ENCODE results near the gene BCL6B. TPM values are rescaled to one million over a fixed set of nuclear protein-coding genes. Genes with fewer than 3 reads are reported as not detected.

Gene BCL6B
- total RNA-seq, 1 donor from 2014 or later, result not detected

DNA sequence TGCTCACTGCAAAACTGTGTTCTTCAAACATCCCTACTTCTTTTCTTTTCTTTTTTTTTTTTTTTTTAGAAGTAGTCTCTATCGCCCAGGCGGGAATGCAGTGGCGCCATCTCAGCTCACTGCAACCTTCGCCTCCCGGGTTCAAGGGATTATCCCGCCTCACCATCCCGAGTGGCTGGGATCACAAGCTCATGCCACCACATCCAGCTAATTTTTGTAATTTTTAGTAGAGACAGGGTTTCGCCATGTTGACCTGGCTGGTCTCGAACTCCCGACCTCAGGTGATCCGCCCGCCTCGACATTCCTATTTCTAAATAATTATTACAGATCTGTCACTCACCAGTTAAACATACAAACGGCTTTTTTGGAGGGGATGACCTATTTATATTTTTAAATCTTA lies 11.4 kb upstream of the BCL6B start:
- H3K4me3 ChIP-seq (ENCODE audit: low read depth, low read length), result peak overlapping the region; percentile 95
- DNase-seq (ENCODE audit: low read depth), result no peak
- TF ChIP-seq, protein P1, sequence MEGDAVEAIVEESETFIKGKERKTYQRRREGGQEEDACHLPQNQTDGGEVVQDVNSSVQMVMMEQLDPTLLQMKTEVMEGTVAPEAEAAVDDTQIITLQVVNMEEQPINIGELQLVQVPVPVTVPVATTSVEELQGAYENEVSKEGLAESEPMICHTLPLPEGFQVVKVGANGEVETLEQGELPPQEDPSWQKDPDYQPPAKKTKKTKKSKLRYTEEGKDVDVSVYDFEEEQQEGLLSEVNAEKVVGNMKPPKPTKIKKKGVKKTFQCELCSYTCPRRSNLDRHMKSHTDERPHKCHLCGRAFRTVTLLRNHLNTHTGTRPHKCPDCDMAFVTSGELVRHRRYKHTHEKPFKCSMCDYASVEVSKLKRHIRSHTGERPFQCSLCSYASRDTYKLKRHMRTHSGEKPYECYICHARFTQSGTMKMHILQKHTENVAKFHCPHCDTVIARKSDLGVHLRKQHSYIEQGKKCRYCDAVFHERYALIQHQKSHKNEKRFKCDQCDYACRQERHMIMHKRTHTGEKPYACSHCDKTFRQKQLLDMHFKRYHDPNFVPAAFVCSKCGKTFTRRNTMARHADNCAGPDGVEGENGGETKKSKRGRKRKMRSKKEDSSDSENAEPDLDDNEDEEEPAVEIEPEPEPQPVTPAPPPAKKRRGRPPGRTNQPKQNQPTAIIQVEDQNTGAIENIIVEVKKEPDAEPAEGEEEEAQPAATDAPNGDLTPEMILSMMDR (conservative IDR thresholded peaks at IDR 0.05; ENCODE audit: low read depth, low read length), result no peak

GRCh38 chr17:7011942-7012254 lies 11.0 kb upstream of the BCL6B start:
- H3K4me3 ChIP-seq (ENCODE audit: low read depth, low read length), result peak overlapping the region; percentile 95
- DNase-seq (ENCODE audit: low read depth), result no peak
- TF ChIP-seq, protein P1 (conservative IDR thresholded peaks at IDR 0.05; ENCODE audit: low read depth, low read length), result no peak

DNA sequence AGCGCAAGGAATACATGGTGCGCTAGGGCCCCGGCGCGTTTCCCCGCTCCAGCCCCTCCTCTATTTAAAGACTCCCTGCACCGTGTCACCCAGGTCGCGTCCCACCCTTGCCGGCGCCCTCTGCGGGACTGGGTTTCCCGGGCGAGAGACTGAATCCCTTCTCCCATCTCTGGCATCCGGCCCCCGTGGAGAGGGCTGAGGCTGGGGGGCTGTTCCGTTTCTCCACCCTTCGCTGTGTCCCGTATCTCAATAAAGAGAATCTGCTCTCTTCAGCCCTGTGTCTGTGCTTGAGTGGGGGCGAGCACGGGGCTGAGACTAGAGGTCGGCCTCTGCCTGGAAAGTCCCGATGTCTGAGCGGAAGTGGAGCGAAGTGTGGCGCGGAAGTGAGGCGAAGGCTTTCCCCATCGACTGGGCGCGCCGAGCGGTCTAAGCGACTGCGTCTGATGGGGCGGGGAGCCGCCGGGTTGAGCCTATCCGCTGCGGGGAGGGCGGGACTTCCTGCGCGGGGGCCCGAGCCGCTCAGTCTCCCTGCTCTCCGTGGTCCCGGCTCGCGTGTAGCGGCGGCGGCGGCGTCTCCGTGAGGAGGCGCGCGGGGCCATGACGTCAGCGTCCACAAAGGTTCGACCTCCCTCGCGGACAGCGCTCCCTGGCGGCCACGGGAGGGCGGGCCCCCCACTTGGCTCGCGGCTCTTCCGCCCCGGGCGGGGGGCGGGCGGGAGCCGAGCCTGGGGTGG lies 8.4 kb upstream of the BCL6B start:
- peak overlapping the region; percentile 95 for H3K4me3 ChIP-seq (ENCODE audit: low read depth, low read length)
- no peak for DNase-seq (ENCODE audit: low read depth)
- TF ChIP-seq, protein P1 (conservative IDR thresholded peaks at IDR 0.05; ENCODE audit: low read depth, low read length), result peak; percentile 48

- no peak for DNase-seq (ENCODE audit: low read depth)
- peak overlapping the region; percentile 95 for H3K4me3 ChIP-seq (ENCODE audit: low read depth, low read length)
- TF ChIP-seq, protein P1 (conservative IDR thresholded peaks at IDR 0.05; ENCODE audit: low read depth, low read length), result no peak
These were observed 7.6 kb upstream of the BCL6B start for GRCh38 chr17:7014995-7015958.

GRCh38 chr17:7016418-7016817 lies 6.4 kb upstream of the BCL6B start:
- no peak for DNase-seq (ENCODE audit: low read depth)
- H3K4me3 ChIP-seq (ENCODE audit: low read depth, low read length), result no peak overlapping the region
- TF ChIP-seq, protein P1 (conservative IDR thresholded peaks at IDR 0.05; ENCODE audit: low read depth, low read length), result no peak

- TF ChIP-seq, protein P1 (conservative IDR thresholded peaks at IDR 0.05; ENCODE audit: low read depth, low read length), result no peak
- DNase-seq (ENCODE audit: low read depth), result no peak
- H3K4me3 ChIP-seq (ENCODE audit: low read depth, low read length), result no peak overlapping the region
These were observed 5.7 kb upstream of the BCL6B start for GRCh38 chr17:7016886-7017826.

Data from epithelial cell of proximal tubule (primary cell).